Nephron progenitor cell (in vitro differentiated cells): Measurements from ENCODE around the gene PLEKHA5.

ENCODE experiments used
- DNase-seq: peaks from one replicate; pipeline ENCODE4 v3.0.0; 2021
- H3K27ac Mint-ChIP-seq: 2 replicates; pipeline ENCODE4 v1.8.0; 2021; ENCODE audit warnings: mild to moderate bottlenecking, moderate library complexity, mixed read lengths
- H3K27me3 Mint-ChIP-seq: 2 replicates; pipeline ENCODE4 v1.8.0; 2021; ENCODE audit warnings: mild to moderate bottlenecking, low read depth, mixed read lengths; ENCODE audit not compliant: poor library complexity
- H3K36me3 Mint-ChIP-seq: 2 replicates; pipeline ENCODE4 v1.8.0; 2021; ENCODE audit warnings: low read depth, mixed read lengths
- H3K4me1 Mint-ChIP-seq: 2 replicates; pipeline ENCODE4 v1.8.0; 2021; ENCODE audit warnings: mixed read lengths
- H3K4me3 Mint-ChIP-seq: 2 replicates; pipeline ENCODE4 v1.8.0; 2021; ENCODE audit warnings: mild to moderate bottlenecking, moderate library complexity, mixed read lengths
- H3K9me3 Mint-ChIP-seq: 2 replicates; pipeline ENCODE4 v1.8.0; 2021; ENCODE audit warnings: mild to moderate bottlenecking, moderate library complexity, mixed read lengths
- TF ChIP-seq, protein P1 (sequence below): fragments of 200-600 bp; sonication (generic); IDR thresholded peaks from 2 replicates; pipeline ENCODE4 v1.5.0; 2021; ENCODE audit warnings: antibody characterized with exemption

The PLEKHA5 gene

DNA sequence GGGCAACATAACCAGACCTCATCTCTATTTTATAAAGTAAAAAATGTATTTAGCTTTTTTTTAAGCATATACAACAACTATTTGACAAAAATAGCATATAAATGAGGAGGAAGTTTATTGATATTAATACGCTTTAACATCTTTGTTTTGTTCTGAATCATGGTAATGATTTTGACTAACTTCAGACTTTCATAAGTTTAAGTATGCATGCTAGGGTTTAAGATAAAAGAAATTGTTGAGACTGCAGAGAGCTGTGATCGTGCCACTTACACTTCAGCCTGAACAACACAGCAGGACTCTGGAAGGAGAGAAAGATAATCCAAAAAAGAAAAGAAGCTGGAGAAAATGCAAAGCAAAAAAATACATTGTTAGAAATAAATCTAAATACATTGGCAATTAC, 221.8 kb downstream of the PLEKHA5 start:
- Mint-ChIP-seq H3K4me1 (no peaks in the 10 kb centered on the region), H3K4me3 (no peak overlapping the region), H3K9me3 (peaks cover 16% of the 10 kb centered on the region), H3K27ac (peak overlapping the region; percentile 17), H3K36me3 (peaks cover 85% of the 10 kb centered on the region), H3K27me3 (no peaks in the 10 kb centered on the region)
- DNase-seq, result no peak
- TF ChIP-seq, protein P1, sequence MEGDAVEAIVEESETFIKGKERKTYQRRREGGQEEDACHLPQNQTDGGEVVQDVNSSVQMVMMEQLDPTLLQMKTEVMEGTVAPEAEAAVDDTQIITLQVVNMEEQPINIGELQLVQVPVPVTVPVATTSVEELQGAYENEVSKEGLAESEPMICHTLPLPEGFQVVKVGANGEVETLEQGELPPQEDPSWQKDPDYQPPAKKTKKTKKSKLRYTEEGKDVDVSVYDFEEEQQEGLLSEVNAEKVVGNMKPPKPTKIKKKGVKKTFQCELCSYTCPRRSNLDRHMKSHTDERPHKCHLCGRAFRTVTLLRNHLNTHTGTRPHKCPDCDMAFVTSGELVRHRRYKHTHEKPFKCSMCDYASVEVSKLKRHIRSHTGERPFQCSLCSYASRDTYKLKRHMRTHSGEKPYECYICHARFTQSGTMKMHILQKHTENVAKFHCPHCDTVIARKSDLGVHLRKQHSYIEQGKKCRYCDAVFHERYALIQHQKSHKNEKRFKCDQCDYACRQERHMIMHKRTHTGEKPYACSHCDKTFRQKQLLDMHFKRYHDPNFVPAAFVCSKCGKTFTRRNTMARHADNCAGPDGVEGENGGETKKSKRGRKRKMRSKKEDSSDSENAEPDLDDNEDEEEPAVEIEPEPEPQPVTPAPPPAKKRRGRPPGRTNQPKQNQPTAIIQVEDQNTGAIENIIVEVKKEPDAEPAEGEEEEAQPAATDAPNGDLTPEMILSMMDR, result no peak

- Mint-ChIP-seq H3K4me3 (no peak overlapping the region), H3K4me1 (peaks cover 6% of the 10 kb centered on the region), H3K27ac (peak overlapping the region; percentile 44), H3K27me3 (peaks cover 3% of the 10 kb centered on the region), H3K9me3 (no peaks in the 10 kb centered on the region), H3K36me3 (peaks cover 71% of the 10 kb centered on the region)
- DNase-seq, result no peak
- TF ChIP-seq, protein P1, result no peak
Observed at GRCh38 chr12:19369691-19370148, 240.2 kb downstream of the PLEKHA5 start.

- H3K4me3 Mint-ChIP-seq, result no peak overlapping the region
Observed at GRCh38 chr12:19373586-19373985, 244.1 kb downstream of the PLEKHA5 start.

DNA sequence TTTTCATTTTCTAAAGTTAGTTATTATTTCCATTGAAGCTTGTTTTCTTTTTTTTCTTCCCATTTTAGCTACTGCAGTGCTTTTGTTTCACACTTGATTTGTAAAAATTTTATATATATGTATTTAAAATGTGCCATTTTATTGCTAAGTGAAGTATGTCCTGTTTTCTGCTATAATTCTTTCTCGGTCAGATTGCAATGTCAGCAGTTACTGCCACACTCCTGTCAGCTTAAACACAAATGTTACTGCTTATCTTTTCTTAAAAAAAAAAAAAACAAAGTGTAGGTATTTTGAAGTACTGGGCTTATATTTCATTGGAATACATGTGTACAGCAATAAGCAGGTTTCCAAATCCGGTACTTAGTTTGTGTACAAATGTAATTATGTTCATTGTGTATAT, 246.4 kb downstream of the PLEKHA5 start:
- peaks cover 51% of the 10 kb centered on the region for H3K36me3 Mint-ChIP-seq
- DNase-seq, result no peak
- no peak overlapping the region for H3K4me3 Mint-ChIP-seq
- peaks cover 3% of the 10 kb centered on the region for H3K27me3 Mint-ChIP-seq
- H3K4me1 Mint-ChIP-seq, result no peaks in the 10 kb centered on the region
- TF ChIP-seq, protein P1, result no peak
- no peak overlapping the region for H3K27ac Mint-ChIP-seq
- H3K9me3 Mint-ChIP-seq, result no peaks in the 10 kb centered on the region

More at GRCh38 chr12:19373586-19373985, 244.1 kb downstream of the PLEKHA5 start:
- Mint-ChIP-seq H3K27me3 (peaks cover 3% of the 10 kb centered on the region), H3K9me3 (no peaks in the 10 kb centered on the region), H3K27ac (no peak overlapping the region), H3K36me3 (peaks cover 56% of the 10 kb centered on the region), H3K4me1 (peaks cover 6% of the 10 kb centered on the region)
- TF ChIP-seq, protein P1, result no peak
- DNase-seq, result no peak

GRCh38 chr12:19376691-19377090, 247.2 kb downstream of the PLEKHA5 start:
- Mint-ChIP-seq H3K4me1 (no peaks in the 10 kb centered on the region), H3K4me3 (no peak overlapping the region), H3K36me3 (peaks cover 43% of the 10 kb centered on the region), H3K9me3 (no peaks in the 10 kb centered on the region), H3K27me3 (no peaks in the 10 kb centered on the region), H3K27ac (peak overlapping the region; percentile 52)
- no peak for DNase-seq
- TF ChIP-seq, protein P1, result no peak

- no peaks in the 10 kb centered on the region for H3K9me3 Mint-ChIP-seq
- no peak for DNase-seq
Observed at GRCh38 chr12:19382111-19382526, 252.6 kb downstream of the PLEKHA5 start.

More at GRCh38 chr12:19382111-19382526, 252.6 kb downstream of the PLEKHA5 start:
- Mint-ChIP-seq H3K4me1 (no peaks in the 10 kb centered on the region), H3K27me3 (no peaks in the 10 kb centered on the region), H3K4me3 (no peak overlapping the region), H3K27ac (peak overlapping the region; percentile 64), H3K36me3 (peaks cover 22% of the 10 kb centered on the region)
- TF ChIP-seq, protein P1, result no peak
